GM19035 (cell line): ENCODE measurements around the gene INPP5D.
A peak's percentile ranks its signal among the peaks of the same experiment; 100 is the strongest.
"Not testable (repeated sequence)": the region's sequence is repeated elsewhere in the genome, so short reads cannot be mapped to it uniquely, and the experiment has no call there.

Experiments used
- ATAC-seq: cut with Tn5 transposase; IDR thresholded peaks from one replicate; pipeline ENCODE4 v1.9.1; 2021; ENCODE audit not compliant: unreplicated experiment

INPP5D gene

DNA sequence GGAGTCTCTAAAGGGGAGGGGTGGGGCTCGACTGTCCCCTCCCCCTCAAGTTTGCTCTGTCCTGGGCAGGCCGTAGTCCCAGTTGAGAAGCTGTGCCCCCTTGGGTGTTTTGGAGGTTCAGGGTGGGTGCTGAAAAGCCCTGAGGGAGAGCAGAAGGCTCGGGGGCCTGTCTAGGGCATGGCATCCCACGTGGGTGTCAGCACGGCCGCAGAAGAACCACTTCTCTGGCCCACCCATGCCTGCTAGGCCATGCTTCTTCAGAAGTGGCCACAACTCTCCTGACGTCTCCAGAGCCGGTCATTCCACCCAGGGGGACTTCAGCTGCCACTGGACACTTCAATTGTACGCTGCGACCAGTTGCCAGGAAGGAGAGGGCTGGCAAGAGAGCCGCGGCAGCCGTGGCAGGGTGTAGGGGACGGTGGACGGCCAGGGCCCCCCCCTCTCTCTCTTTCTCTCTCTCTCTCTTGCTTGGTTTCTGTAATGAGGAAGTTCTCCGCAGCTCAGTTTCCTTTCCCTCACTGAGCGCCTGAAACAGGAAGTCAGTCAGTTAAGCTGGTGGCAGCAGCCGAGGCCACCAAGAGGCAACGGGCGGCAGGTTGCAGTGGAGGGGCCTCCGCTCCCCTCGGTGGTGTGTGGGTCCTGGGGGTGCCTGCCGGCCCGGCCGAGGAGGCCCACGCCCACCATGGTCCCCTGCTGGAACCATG is at the start of gene INPP5D:
TSS of gene INPP5D (plus strand) at position 546 of the 704 bp plus-strand sequence. CDS start at position 683, 137 bp downstream.
- peak; percentile 50 for ATAC-seq

DNA sequence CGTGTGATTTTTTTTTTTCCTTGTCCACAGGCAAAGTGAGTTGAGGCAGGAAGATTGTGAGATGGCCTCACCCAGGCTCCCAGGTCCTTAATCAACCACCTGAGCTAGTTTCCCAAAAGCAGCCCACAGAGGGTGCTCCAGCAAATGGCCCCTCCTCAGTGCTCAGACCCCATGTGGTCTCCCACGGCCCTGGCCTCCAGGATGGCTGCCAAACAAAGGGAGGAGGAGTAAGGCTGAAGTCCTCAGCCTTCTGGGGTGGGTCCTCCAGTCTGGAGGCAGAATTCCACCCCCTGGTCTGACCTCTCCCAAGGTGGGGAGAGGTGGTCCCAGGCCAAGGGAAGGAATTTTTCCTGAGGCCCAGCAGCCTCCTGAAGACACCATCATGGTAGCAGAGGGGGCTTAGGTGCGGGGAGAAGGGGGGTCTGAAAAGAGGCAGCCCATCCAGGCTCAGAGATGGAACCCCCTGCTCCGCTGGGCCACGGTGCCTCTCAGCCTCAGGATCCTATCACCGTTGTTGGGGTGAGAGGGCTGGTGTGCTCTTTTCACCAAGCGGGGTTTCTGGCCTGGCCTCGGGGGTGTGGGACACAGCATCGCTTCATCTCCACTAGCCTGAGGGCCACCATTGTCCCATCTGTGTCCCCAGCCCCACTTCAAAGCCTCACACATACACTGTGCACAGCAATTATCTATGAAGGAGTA is 49.4 kb upstream of the INPP5D start:
- no peak for ATAC-seq

DNA sequence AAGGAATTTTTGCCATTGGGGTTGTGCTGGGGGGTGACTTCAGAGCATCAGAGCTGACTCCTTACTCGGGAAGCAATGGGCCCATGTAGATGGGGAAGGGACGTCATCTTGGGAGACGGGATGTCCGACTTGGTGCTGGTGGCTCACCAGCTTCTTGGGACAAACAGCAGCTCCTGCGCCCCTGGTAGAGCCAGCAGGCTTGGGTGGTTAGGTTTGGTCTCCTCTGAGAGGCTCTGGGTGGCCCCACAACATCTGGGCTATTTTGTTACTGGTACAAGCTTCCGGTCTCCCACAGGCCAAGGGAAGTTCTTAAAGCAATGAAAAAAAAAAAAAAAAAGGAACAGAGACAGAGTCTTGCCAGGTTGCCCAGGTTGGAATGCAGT is 48.9 kb upstream of the INPP5D start:
- ATAC-seq = no peak

DNA sequence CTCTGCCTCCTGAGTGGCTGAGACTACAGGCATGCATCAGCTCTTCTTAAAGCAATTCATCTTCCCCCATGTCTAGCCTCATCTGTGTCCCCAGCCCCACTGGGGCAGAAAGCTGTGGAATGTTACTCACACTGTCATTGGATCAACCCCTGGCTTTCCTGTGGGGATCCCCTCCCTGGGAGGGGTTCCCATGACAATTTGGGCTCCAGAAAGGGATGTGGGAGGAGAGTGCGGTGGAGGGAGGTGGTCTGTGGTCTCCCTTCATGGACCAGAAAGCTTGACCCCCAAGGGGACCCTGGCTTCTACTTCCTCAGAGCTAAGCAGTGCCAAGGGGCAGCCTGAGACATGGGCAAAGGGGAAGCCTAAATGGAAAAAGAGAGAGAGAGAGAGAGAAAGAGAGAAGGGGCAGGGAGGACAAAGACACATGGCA is 48.4 kb upstream of the INPP5D start:
- ATAC-seq = no peak

DNA sequence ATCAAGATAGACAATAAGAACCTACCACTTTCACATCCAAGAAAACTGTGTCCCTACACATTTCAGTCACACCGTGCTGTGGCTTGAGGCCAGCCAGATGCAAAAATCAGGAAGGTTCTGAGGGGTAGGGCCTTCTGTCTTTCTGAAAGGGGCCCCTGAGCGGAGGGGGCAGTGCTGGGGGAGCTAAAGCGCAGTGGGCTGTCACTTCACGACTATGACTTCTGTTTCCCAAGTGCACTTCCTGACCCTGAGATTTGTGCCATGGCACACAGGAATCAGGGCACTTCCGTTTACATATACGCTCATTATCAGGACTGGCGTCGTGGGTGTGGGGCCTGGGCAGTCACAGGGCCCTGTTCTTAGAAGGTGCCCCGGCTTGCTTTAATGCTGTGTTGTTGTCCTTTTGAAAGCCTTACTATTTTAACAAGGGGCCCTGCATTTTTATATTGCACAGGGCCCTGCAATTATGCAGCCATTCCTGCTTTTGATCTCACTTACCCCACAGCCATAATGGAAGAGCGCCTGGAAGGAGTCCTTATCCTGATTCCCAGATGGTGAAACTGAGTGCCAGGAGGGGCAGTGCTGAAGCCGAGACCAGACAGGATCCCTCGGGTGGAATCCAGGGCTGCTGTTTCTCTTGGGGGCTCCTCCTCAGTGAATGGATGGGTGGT is 47.7 kb upstream of the INPP5D start:
- ATAC-seq = no peak

DNA sequence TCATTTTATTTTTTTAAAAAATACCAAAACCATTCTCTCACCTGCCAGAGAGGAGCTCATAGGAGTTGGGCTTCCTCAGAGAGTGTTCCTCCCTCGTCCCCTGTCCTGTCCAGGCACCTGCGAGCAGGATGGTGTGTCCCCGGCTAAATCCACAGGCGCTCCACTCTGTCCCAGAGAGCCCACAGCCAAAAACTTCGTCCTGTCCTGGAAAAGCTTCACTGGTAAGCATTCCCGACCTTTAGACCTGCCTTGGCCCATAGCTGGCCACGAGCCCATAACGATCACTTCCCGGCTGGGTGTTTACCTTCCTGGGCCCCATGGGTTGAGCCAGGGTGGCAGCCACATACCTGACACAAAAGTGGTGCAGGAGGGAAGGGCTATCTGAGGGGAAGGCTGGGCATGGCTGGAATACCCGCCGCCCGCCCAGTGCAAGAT is 47.1 kb upstream of the INPP5D start, which contains the start of gene NGEF:
TSS of gene NGEF (minus strand) at position 230 of the 435 bp plus-strand sequence. CDS start 38,366 bp downstream, outside the sequence.
- ATAC-seq = no peak

DNA sequence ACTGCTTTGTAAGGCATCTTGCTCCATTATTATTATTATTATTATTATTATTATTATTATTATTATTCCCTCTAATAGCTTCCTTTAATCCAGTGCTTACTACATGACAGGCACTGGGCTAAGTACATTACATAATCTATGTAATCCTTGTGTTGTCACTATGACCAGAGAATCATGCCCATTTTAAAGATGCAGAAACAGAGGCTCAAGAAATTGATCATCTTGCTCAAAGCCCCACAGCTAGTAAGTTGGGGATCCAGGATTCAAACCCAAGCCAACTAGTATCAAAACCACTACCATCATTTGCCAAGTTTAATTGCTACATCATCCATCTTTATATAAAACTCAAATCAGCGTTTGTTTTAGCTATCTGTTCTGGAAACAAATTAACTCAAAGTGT is 46.5 kb upstream of the INPP5D start:
- ATAC-seq = no peak

DNA sequence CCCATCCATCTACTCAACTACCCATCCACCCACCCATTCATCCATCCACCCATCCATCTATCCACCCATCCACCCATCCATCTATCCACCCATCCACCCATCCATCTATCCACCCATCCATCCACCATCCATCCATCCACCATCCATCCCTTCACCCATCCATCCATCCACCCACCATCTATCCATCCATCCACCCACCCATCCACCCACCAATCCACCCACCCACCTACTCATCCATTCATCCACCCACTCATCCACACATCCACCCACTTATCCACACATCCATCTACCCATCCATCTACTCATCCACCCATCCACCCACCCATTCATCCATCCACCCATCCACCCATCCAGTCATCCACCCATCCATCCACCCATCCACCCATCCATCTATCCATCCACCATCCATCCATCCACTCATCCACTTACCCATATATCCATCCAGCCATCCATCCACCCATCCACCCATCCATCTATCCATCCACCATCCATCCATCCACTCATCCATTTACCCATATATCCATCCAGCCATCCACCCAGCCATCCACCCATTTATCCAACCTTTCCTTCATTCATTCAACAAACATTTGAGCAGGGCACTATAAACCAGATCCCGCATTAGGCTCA is 45.0 kb upstream of the INPP5D start:
- ATAC-seq = no peak

DNA sequence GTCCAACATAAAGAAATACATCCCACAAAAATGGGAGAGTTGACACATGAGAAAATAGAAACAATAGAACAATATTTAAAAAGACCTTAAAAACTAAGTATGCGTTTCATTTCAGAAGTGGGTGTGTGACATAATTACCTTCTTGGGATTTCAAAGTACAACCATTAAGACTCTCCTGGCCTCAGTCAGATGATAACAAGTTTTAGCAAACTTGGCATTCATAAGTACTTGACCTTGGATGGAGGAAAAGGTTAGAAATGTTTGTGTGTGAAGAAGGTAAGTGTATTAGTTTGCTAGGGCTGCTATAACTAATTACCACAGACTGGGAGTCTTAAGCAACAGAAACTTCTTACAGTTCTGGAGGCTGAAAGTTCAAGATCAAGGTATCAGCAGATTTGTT is 42.2 kb upstream of the INPP5D start:
- ATAC-seq = no peak

DNA sequence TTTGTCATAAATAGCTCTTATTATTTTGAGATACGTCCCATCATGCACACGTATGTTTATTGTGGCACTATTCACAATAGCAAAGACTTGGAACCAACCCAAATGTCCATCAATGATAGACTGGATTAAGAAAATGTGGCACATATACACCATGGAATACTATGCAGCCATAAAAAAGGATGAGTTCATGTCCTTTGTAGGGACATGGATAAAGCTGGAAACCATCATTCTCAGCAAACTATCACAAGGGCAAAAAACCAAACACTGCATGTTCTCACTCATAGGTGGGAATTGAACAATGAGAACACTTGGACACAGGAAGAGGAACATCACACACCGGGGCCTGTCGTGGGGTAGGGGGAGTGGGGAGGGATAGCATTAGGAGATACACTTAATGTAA is 40.5 kb upstream of the INPP5D start:
- ATAC-seq = not testable (repeated sequence)

DNA sequence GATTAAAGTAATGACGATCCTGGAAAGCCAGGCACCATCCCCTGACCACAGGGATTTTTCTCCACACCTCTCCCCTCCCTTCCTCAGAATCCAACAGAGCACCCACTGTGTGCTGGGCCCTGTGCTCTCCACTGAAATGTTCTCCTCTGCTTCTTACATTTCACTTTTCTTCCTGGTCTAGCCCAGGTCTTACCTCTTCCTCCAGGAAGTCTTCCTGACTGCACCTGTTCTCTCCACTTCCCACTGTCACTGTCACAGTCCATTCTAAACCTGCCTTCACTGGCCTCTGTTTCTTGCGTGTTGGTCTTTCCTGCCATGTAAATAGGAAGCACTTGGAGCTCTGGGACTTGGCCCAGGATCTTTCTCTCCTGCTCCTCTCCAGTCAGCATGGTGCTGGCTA is 39.7 kb upstream of the INPP5D start:
- no peak for ATAC-seq

DNA sequence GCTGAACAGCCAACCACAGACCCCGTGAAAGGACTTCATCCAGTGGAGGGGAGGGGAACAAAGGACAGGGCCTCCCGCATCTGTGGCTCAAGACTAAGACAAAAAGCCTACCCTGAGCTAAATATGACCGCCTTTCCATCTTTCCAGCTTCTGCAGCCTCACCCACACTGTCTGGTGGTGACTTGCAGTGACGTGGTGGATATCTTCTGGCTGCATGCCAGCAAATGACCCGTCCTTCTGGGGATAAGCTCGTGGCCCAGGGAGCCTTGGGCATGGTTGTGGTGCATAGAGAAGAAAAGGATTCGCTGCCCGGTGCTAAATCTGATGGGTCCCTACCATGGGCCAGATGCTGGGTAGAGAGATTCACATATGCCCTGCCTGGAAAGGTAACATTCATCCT is 38.4 kb upstream of the INPP5D start:
- no peak for ATAC-seq

DNA sequence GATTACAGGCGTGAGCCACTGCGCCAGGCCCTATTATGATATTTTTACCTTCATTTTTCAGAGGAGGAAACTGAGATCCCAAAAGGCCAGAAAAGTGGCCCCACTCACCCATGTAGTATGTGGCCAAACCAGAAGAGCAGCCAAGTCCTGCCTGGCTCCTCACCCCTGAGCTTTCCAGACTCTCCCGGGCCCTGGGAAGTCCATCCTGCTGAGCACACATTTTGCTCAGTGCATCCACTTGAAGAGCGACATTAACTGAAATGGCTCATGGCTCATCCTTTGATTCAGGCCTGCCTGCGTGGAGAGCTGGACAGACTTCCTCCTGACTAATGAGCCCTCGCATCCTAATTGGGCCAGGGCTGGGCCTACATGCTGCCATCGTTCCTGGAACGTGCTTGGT is 37.6 kb upstream of the INPP5D start:
- ATAC-seq = no peak

DNA sequence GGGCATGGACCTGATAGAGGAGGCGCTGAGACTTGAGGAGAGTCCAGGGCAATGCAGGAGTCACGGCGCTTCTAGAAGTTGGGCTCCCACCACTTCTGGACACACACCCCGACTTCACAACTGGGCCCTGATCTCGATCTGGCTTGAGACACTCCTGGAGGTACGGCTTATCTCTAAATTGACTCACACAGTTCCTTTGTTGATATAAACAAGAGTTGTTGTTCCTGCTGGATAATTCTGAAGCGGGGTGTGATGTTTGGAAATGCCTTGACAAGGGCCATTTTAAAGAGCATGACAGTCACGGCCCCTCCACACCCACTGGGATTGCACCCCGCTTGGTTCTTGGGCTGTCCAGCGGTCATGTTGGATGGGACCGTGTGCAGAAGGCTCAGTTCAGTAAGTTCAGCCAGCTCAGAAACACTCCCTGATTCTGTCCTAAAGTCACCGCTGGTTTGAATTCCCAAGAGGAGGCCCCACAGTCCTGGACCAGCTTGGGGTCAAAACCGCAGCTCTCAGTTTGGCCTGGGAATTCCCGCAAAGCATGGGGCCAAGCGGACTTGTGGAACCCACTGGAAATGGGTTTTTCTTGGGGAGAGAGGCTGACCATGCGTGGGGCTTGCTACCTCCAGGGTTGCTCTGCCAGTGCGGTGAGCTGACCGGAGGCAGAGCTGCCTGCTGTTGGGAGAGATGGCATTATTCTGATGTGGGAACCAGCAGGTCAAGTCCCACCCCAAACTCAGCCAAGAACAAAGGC is 37.0 kb upstream of the INPP5D start:
- no peak for ATAC-seq

DNA sequence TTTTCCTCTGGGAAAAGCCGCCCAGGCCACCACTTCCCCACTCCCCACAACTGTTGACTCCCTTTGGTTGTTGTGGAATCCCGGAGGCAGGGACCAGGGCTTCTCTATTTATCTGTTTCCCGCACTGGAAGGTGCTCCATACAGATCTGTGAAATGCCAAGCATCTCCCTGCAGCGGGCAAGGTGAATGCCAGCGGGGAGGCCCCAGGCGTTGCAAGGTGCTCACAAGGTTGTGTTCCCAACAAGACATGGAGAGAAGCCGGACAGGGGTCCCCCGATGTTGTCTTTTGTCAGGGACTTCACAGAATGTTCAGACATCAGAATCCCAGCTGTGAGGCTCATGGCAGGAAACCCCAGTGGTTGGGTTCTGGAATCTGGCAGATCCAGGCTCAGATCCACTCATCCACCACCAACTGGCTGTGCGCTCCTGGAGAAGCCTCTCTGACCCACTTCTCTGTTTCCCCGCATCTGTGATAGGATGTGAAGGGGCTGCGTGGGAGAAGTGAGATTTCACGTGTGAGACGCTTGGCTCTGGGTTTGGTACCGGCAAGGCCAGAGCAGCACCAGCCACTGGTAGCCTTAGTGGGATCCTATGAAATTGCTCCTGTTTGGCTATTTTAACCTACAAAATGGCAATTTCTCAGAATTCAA is 36.3 kb upstream of the INPP5D start:
- no peak for ATAC-seq

DNA sequence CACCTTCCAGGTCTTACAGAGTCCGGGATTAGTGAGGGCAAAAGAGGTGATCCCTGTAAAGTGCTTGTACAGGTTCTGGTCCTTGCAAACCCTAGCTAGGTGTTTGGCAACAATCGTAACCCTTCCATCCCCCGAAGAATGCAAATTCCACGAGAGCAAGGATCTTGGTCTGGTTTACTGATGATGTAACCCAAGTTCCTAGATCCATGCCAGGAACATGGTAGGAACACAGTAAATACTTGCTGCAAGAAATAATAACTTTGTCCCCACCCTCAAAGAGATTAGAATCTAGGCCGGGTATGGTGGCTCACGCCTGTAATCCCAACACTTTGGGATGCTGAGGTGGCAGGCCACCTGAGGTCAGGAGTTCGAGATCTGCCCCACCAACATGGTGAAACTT is 34.4 kb upstream of the INPP5D start:
- no peak for ATAC-seq

DNA sequence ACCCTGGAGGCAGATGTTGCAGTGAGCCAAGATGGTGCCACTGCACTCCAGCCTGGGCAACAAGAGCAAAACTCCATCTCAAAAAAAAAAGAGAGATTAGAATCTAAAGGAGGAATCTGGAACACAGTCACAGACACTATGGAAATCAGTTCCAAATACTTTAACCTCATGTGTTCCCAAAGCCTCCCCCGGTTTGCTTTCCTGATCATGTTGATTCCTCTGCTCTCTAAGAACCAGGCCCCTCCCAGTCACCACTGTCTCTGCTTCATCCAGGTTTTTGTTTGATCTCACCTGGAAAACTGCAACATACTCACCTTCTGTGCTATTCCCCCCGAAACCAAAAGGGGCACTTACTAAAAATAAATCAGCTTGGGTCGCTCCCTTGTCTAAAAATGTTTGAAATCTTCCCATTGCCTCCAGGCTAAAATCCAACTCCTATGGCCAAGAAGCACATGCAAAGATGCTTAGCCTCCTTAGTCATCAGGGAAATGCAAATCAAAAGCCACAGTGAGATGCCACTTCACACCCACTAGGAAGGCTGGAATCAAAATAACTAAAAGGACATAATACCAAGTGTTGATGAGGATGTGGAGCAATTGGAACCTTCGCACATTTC is 33.8 kb upstream of the INPP5D start:
- ATAC-seq = no peak

DNA sequence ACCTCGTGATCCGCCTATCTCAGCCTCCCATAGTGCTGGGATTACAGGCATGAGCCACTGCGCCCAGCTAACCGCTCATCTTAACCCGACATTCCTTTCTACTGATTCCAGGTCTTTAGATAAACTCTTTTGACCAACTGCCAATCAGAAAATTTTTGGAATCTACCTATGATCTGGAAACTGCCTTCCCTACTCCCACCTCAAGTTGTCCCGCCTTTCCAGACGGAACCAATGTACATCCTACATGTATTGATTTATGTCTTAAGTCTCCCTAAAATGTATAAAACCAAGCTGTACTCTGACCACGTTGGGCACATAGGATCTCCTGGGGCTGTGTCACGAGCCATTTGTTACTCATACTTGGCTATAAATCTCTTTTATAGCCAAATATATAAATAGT is 30.8 kb upstream of the INPP5D start:
- no peak for ATAC-seq

DNA sequence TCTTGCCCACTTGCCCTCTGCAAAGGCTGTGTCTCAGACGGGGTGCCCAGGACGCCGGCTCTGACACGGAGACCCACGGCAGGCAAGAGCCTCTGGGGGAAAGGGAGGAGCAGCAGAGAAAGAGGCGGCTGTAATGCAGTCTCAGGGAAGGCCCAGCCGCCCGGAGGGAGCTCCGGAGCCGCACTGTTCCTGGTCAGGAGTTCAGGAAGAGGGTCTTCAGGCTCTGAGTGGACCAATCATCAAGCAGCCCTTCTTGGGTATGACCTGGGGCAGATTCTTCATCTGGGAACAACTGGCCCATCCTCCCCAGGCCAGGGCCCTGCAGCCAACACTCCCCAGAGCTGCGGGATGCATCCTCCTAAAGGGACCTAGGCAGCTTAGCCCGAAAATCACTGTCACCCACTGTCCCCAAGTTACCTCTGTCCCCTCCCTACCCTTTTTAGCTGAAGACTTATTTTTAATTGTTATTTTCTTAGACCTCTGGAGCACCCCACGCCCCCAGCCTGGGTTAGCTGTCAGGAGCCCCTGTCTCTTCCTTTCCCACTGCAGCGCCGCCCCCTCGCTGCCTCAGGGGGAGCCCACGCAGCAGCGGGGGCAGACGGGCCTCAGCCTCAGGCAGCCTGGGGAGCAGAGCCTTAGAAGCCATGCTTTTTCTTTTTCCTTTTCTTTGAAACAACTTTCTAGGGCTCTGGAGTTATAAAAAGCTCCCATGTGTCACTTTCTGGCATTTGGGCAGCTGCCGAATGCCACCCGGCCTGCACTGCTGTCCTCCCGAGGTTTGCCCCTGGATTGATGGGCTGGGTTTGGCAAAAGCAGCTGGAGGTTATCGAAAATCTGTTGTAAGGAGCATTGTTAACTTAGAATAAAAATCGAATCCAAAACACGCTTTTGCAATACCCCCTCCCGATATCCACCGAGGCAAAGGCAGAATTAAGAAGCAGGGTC is 28.3 kb upstream of the INPP5D start:
- ATAC-seq = no peak
